Mesothelial cell of epicardium (in vitro differentiated cells): ENCODE measurements around the gene DSCAM. TPM values are rescaled to one million over a fixed set of nuclear protein-coding genes. Genes with fewer than 3 reads are reported as not detected.

Source experiments
- DNase-seq, 2 experiments: peaks; one replicate each; pipeline ENCODE4 v3.0.0; 2021; ENCODE audit warnings: low spot score in 2 of 2; ENCODE audit not compliant: unreplicated experiment in 2 of 2
- H3K27ac Mint-ChIP-seq: 2 replicates; pipeline ENCODE4 v1.8.0; 2021; ENCODE audit warnings: mixed read lengths
- H3K27me3 Mint-ChIP-seq: 2 replicates; pipeline ENCODE4 v1.8.0; 2021; ENCODE audit warnings: low read depth, mixed read lengths
- H3K36me3 Mint-ChIP-seq: 2 replicates; pipeline ENCODE4 v1.8.0; 2021; ENCODE audit warnings: mixed read lengths
- H3K4me1 Mint-ChIP-seq: 2 replicates; pipeline ENCODE4 v1.8.0; 2021; ENCODE audit warnings: mixed read lengths
- H3K4me3 Mint-ChIP-seq: 2 replicates; pipeline ENCODE4 v1.8.0; 2021; ENCODE audit warnings: mild to moderate bottlenecking, moderate library complexity, mixed read lengths
- H3K9me3 Mint-ChIP-seq: 2 replicates; pipeline ENCODE4 v1.8.0; 2021; ENCODE audit warnings: mixed read lengths
- CTCF ChIP-seq: fragments of 200-600 bp; sonication (generic); IDR thresholded peaks from one replicate; pipeline ENCODE4 v1.5.0; 2021; ENCODE audit warnings: antibody characterized with exemption; ENCODE audit not compliant: unreplicated experiment
- total RNA-seq: library from RNA; stranded (reverse); gene quantifications from 3 replicates; pipeline ENCODE4 v1.2.1, GENCODE V29; 2021

Gene DSCAM
- total RNA-seq, 1 donor from 2014 or later, result not detected

- H3K4me1 Mint-ChIP-seq, result no peaks in the 10 kb centered on the region
- no peaks in the 10 kb centered on the region for H3K36me3 Mint-ChIP-seq
- TF ChIP-seq CTCF, result no peak
- no peak overlapping the region for H3K4me3 Mint-ChIP-seq
- DNase-seq, result no peak
- H3K27me3 Mint-ChIP-seq, result peaks cover 4% of the 10 kb centered on the region
- H3K27ac Mint-ChIP-seq, result no peak overlapping the region
- peaks cover 30% of the 10 kb centered on the region for H3K9me3 Mint-ChIP-seq
Observed at GRCh38 chr21:40416572-40416971, 430.4 kb downstream of the DSCAM start.

GRCh38 chr21:40408561-40408960 lies 438.4 kb downstream of the DSCAM start:
- Mint-ChIP-seq H3K27me3 (peaks cover 1% of the 10 kb centered on the region), H3K27ac (no peak overlapping the region), H3K36me3 (no peaks in the 10 kb centered on the region), H3K9me3 (peaks cover 20% of the 10 kb centered on the region), H3K4me3 (no peak overlapping the region), H3K4me1 (peaks cover 2% of the 10 kb centered on the region)
- no peak for DNase-seq
- TF ChIP-seq CTCF, result no peak

GRCh38 chr21:40404396-40404800 lies 442.6 kb downstream of the DSCAM start:
- H3K9me3 Mint-ChIP-seq, result peaks cover 25% of the 10 kb centered on the region
- H3K4me1 Mint-ChIP-seq, result peaks cover 2% of the 10 kb centered on the region
- DNase-seq, result no peak
- no peaks in the 10 kb centered on the region for H3K36me3 Mint-ChIP-seq
- no peaks in the 10 kb centered on the region for H3K27me3 Mint-ChIP-seq
- H3K27ac Mint-ChIP-seq, result no peak overlapping the region
- no peak for TF ChIP-seq CTCF
- H3K4me3 Mint-ChIP-seq, result no peak overlapping the region

- Mint-ChIP-seq H3K27ac (no peak overlapping the region), H3K36me3 (no peaks in the 10 kb centered on the region), H3K4me3 (no peak overlapping the region), H3K4me1 (peaks cover 2% of the 10 kb centered on the region), H3K27me3 (no peaks in the 10 kb centered on the region), H3K9me3 (peaks cover 25% of the 10 kb centered on the region)
- no peak for TF ChIP-seq CTCF
- DNase-seq, result no peak
Observed at GRCh38 chr21:40402884-40403582, 443.9 kb downstream of the DSCAM start.

GRCh38 chr21:40395732-40396131 lies 451.2 kb downstream of the DSCAM start:
- Mint-ChIP-seq H3K27ac (no peak overlapping the region), H3K4me3 (no peak overlapping the region), H3K36me3 (no peaks in the 10 kb centered on the region), H3K27me3 (peaks cover 11% of the 10 kb centered on the region), H3K9me3 (peaks cover 5% of the 10 kb centered on the region), H3K4me1 (no peaks in the 10 kb centered on the region)
- no peak for TF ChIP-seq CTCF
- no peak for DNase-seq

- H3K27me3 Mint-ChIP-seq, result peaks cover 34% of the 10 kb centered on the region
- no peaks in the 10 kb centered on the region for H3K36me3 Mint-ChIP-seq
- no peak overlapping the region for H3K4me3 Mint-ChIP-seq
- DNase-seq, result no peak
- no peak overlapping the region for H3K27ac Mint-ChIP-seq
- H3K4me1 Mint-ChIP-seq, result no peaks in the 10 kb centered on the region
- H3K9me3 Mint-ChIP-seq, result no peaks in the 10 kb centered on the region
- no peak for TF ChIP-seq CTCF
Observed at GRCh38 chr21:40393066-40393465, 453.9 kb downstream of the DSCAM start.
